ENCODE results near the gene HSD17B3. TPM values are rescaled to one million over a fixed set of nuclear protein-coding genes. Genes with fewer than 3 reads are reported as not detected.
A peak's percentile ranks its signal among the peaks of the same experiment; 100 is the strongest.

Gene HSD17B3
- total RNA-seq, 3 donors from 2014 or later, result 1.4 to 1.9 (median 1.6) TPM

DNA sequence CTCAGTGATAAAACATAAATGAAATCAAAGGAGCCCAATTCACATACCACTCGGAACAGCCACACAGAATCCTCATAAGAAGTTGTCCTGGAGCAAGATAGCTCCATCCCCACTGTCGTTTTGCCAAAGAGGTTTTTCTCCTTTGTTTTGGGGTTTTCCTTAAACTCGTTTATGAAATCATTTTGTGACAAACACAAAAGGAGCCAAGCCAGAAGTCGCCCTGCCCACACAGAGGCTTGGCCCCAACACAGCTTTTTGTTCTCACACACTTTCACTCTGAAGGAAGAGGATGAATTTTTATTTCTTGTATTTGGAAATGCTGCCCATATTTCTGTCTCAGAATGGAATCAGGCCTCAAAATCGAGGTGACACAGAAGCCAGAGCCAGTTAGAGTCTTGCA lies 113.4 kb downstream of the HSD17B3 start:
- TF ChIP-seq, protein P1, sequence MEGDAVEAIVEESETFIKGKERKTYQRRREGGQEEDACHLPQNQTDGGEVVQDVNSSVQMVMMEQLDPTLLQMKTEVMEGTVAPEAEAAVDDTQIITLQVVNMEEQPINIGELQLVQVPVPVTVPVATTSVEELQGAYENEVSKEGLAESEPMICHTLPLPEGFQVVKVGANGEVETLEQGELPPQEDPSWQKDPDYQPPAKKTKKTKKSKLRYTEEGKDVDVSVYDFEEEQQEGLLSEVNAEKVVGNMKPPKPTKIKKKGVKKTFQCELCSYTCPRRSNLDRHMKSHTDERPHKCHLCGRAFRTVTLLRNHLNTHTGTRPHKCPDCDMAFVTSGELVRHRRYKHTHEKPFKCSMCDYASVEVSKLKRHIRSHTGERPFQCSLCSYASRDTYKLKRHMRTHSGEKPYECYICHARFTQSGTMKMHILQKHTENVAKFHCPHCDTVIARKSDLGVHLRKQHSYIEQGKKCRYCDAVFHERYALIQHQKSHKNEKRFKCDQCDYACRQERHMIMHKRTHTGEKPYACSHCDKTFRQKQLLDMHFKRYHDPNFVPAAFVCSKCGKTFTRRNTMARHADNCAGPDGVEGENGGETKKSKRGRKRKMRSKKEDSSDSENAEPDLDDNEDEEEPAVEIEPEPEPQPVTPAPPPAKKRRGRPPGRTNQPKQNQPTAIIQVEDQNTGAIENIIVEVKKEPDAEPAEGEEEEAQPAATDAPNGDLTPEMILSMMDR (IDR thresholded peaks at IDR 0.05), result no peak
- no peak for ATAC-seq
- H3K9me3 ChIP-seq, result peaks cover 17% of the 10 kb centered on the region
- intact Hi-C loops (cut with DNase I, micrococcal nuclease), result no loop called here
- H3K36me3 ChIP-seq (ENCODE audit: low read depth), result no peaks in the 10 kb centered on the region
- no peak for DNase-seq
- peaks cover 6% of the 10 kb centered on the region for H3K4me1 ChIP-seq (ENCODE audit: low read depth)
- H3K4me3 ChIP-seq, result no peak overlapping the region

DNA sequence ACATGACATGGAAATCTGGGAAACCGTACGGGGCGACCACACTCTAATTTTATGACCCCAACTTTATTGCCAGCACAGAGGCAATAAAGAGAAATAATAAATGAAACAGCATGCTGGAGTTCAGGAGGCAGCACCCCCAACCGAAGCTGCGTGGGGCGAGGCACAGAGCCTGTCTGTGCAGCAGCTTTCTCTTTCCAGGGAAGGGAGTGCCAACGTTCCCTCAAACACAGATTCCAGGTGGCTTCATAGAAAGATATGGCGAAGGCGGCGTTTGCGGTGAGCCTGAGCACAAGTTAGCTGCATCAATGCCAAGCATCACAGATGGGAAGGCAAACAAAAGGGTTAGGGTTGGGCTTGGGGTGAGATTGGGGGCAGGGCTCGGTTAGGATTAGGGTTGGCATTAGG lies 114.8 kb downstream of the HSD17B3 start:
- peaks cover 6% of the 10 kb centered on the region for H3K4me1 ChIP-seq (ENCODE audit: low read depth)
- DNase-seq (peak; percentile 82 to 88 (median 86)), ATAC-seq (peak; percentile 91)
- TF ChIP-seq, protein P1 (IDR thresholded peaks at IDR 0.05), result no peak
- H3K9me3 ChIP-seq, result peaks cover 17% of the 10 kb centered on the region
- no peak overlapping the region for H3K4me3 ChIP-seq
- H3K36me3 ChIP-seq (ENCODE audit: low read depth), result no peaks in the 10 kb centered on the region
- intact Hi-C loops (cut with DNase I, micrococcal nuclease), result no loop called here

DNA sequence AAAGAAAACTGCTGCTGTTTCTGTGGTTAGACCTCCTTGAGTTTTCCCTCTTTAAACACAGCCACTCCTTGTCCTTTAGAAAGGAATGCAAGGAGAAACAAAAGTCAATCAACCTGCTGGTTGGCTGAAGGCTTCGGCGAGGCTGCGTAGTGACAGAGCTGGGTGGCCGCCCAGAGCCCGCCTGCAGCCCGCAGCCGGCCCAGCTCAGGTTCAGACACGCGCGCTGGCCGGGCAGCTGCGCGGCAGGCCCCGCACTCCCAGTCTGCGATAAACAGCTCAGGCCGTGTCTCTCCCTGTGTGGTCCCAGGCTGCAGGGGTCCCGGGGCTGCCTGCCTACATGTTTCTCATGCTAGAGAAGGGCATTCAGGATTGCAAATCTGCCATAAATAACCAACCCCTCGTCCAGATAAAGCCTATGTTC lies 115.4 kb downstream of the HSD17B3 start:
- TF ChIP-seq, protein P1 (IDR thresholded peaks at IDR 0.05), result no peak
- H3K4me3 ChIP-seq, result no peak overlapping the region
- ATAC-seq (peak; percentile 86), DNase-seq (peak; percentile 72 to 81 (median 78))
- intact Hi-C loops (cut with DNase I, micrococcal nuclease), result no loop called here
- peaks cover 6% of the 10 kb centered on the region for H3K4me1 ChIP-seq (ENCODE audit: low read depth)
- peaks cover 17% of the 10 kb centered on the region for H3K9me3 ChIP-seq
- no peaks in the 10 kb centered on the region for H3K36me3 ChIP-seq (ENCODE audit: low read depth)

DNA sequence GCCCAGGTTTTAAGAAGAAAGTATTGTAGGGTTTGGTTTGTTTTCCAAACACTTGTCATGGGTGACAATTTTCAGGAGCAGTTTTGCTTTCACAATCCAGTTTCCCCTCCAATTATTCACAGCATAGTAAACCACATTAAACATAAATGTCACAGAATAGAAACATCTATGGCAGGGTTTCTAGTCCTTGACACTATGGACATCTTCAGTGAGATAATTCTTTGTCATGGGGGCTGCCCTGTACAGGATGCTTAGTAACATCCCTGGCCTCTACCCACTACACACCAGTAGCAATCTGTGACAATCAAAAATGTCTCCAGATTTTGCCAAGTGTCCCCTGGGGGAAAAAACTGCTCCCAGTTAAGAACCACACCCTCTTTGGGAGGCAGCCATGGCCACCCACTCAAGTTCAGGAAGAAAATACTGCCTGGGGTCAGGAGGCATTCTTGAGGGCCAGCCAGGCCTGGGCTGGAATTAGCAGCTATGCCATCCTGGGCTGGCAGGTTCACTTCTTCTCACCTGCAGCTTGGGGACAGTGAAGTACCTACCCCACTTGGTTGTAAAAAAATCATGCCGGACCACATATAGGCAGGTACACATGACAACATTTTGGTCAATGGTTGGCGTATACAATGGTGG lies 116.3 kb downstream of the HSD17B3 start:
- H3K36me3 ChIP-seq (ENCODE audit: low read depth), result no peaks in the 10 kb centered on the region
- peaks cover 12% of the 10 kb centered on the region for H3K9me3 ChIP-seq
- ATAC-seq (no peak), DNase-seq (peak in 2 of 3 donors; percentile 37 to 38)
- intact Hi-C loops (cut with DNase I, micrococcal nuclease), result no loop called here
- TF ChIP-seq, protein P1 (IDR thresholded peaks at IDR 0.05), result no peak
- H3K4me1 ChIP-seq (ENCODE audit: low read depth), result peaks cover 6% of the 10 kb centered on the region
- no peak overlapping the region for H3K4me3 ChIP-seq

Other genes starting within 250 kb of the HSD17B3 start
- 100 to 1,000 TPM in 1 of 3 donors, 10 to 100 TPM in 2; 53.5 to 112 (median 82.8) TPM for gene SLC35D2, start 81.5 kb upstream of the HSD17B3 start, total RNA-seq
- 1 to 10 TPM; 1.4 to 5.1 (median 2.6) TPM for gene ZNF367, start 116.2 kb upstream of the HSD17B3 start, total RNA-seq
- gene HABP4, start 148.0 kb upstream of the HSD17B3 start, total RNA-seq, result 10 to 100 TPM in 1 of 3 donors, 1 to 10 TPM in 2; 2.5 to 14.1 (median 3.8) TPM